OCI-LY3 (cell line): ENCODE data around the gene NOB1.

Experiments used
- H2AFZ ChIP-seq: fragments of 200-600, 300-600 bp; shearing (Covaris generic); 2 replicates; pipeline ENCODE4 v1.6.0; 2014; ENCODE audit warnings: antibody characterized with exemption, low read depth, low read length
- H3K27ac ChIP-seq: fragments of 200-600, 300-600 bp; sonication (generic); 2 replicates; pipeline ENCODE4 v1.5.1; 2014; ENCODE audit warnings: mild to moderate bottlenecking, low read length, moderate library complexity, mixed read lengths
- H3K27me3 ChIP-seq: fragments of 200-600, 300-600 bp; sonication (generic); 2 replicates; pipeline ENCODE4 v1.6.1; 2014; ENCODE audit warnings: low read depth, low read length, mixed read lengths
- H3K36me3 ChIP-seq: fragments of 200-600, 300-600 bp; sonication (generic); replicated peaks from 2 replicates; pipeline ENCODE3; 2014; ENCODE audit warnings: low read depth, low read length, mixed read lengths
- H3K4me1 ChIP-seq: fragments of 300-600, 200-600 bp; sonication (generic); 2 replicates; pipeline ENCODE4 v1.6.1; 2014; ENCODE audit warnings: low read length, mixed read lengths
- H3K4me2 ChIP-seq: fragments of 200-600, 300-600 bp; sonication (generic); 2 replicates; pipeline ENCODE4 v1.6.1; 2014; ENCODE audit warnings: low read length, mixed read lengths
- H3K4me3 ChIP-seq: fragments of 300-600, 200-600 bp; sonication (generic); 2 replicates; pipeline ENCODE4 v1.5.1; 2014; ENCODE audit warnings: antibody characterized with exemption, mild to moderate bottlenecking, low read length, moderate library complexity
- H3K79me2 ChIP-seq: fragments of 300-600, 200-600 bp; shearing (Covaris generic); 2 replicates; pipeline ENCODE4 v1.6.1; 2014; ENCODE audit warnings: mild to moderate bottlenecking, low read length, mixed read lengths
- H3K9ac ChIP-seq: fragments of 300-600, 200-600 bp; shearing (Covaris generic); 2 replicates; pipeline ENCODE4 v1.6.0; 2014; ENCODE audit warnings: mild to moderate bottlenecking, low read length, moderate library complexity
- H3K9me3 ChIP-seq: fragments of 200-600, 300-600 bp; shearing (Covaris generic); 2 replicates; pipeline ENCODE4 v1.6.1; 2014; ENCODE audit warnings: low read length, mixed read lengths; ENCODE audit not compliant: insufficient read depth
- H4K20me1 ChIP-seq: fragments of 200-600, 300-600 bp; sonication (generic); 2 replicates; pipeline ENCODE4 v1.6.1; 2016; ENCODE audit warnings: low read length, mixed read lengths; ENCODE audit not compliant: insufficient read depth
- EZH2phosphoT487 ChIP-seq: fragments of 200-600 bp; shearing (Covaris generic); IDR thresholded peaks from 2 replicates; pipeline ENCODE4 v1.6.1; 2018; ENCODE audit warnings: antibody characterized with exemption, mixed run types, low read depth
- TF ChIP-seq, protein P1 (sequence below): fragments of 200-600, 300-600 bp; sonication (generic); IDR thresholded peaks from 2 replicates; pipeline ENCODE4 v1.5.1; 2014; ENCODE audit warnings: antibody characterized with exemption, low read length, low read depth

Gene NOB1

DNA sequence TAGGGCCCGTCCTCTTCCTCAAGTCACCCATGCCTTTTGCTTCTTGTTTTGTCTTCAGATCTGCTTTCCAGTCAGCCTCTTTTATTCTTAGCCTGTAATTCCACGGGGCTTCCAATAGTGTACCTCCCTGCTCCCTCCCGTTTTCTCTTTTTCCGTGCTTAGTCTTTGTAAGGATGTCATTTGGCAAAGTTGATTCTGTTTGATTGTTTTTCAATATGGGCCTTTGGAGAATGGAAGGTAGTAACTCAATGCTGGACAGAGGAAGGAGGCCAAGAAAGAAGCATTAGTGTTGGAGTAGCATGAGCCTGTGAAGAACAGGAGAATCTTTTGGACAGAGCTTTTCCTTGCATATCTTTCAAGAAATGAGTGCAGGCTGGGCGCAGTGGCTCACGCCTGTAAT, 13.9 kb upstream of the NOB1 start:
- Histone ChIP-seq H4K20me1 (no peaks in the 10 kb centered on the region; the same call in 1 of the 2 replicates), H3K27me3 (no peaks in the 10 kb centered on the region), H3K9me3 (no peaks in the 10 kb centered on the region), H2AFZ (no peak overlapping the region), H3K27ac (no peak overlapping the region), H3K36me3 (no peaks in the 10 kb centered on the region), H3K4me2 (no peak overlapping the region), H3K4me1 (peaks cover 57% of the 10 kb centered on the region), H3K4me3 (no peak overlapping the region), H3K79me2 (peaks cover 51% of the 10 kb centered on the region), H3K9ac (no peak overlapping the region)
- TF ChIP-seq, protein P1, sequence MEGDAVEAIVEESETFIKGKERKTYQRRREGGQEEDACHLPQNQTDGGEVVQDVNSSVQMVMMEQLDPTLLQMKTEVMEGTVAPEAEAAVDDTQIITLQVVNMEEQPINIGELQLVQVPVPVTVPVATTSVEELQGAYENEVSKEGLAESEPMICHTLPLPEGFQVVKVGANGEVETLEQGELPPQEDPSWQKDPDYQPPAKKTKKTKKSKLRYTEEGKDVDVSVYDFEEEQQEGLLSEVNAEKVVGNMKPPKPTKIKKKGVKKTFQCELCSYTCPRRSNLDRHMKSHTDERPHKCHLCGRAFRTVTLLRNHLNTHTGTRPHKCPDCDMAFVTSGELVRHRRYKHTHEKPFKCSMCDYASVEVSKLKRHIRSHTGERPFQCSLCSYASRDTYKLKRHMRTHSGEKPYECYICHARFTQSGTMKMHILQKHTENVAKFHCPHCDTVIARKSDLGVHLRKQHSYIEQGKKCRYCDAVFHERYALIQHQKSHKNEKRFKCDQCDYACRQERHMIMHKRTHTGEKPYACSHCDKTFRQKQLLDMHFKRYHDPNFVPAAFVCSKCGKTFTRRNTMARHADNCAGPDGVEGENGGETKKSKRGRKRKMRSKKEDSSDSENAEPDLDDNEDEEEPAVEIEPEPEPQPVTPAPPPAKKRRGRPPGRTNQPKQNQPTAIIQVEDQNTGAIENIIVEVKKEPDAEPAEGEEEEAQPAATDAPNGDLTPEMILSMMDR = no peak
- TF ChIP-seq EZH2phosphoT487 = no peak

DNA sequence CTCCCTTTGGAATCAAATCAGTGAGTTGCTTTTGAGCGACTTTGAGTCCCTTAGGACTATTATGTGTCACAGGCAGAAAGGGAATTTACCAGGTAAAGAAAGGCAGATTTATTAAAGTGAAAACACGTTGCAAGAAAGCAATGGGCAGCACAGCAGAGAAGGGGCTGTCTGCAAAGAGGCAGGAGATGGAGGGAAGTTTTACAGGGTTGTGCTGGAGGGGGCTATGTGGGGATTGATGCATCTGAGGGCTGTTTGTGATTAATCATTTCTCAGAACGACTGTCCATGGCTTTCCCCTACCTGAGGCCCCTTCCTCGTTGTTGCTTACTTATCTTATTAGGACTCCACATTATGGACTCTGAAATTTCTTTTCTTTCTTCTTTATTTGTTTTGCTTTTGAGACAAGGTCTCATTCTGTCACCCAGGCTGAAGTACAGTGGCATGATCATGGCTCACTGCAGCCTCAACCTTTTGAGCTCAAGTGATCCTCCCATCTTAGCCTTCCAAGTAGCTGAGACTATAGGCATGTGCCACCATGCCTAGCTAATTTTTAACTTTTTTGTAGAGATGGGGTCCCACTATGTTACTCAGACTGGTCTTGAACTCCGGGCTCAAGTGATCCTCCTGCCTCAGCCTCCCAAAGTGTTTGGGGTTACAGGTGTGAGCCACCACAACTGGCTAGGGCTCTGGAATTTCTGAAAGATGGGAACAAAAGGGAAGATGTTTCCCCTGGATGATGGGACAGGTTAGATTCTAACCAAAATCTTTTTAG, 12.9 kb upstream of the NOB1 start:
- H3K4me1 ChIP-seq = peaks cover 55% of the 10 kb centered on the region
- no peak overlapping the region for H3K27ac ChIP-seq
- no peak for TF ChIP-seq EZH2phosphoT487
- no peaks in the 10 kb centered on the region for H3K9me3 ChIP-seq
- no peaks in the 10 kb centered on the region for H3K36me3 ChIP-seq
- H2AFZ ChIP-seq = no peak overlapping the region
- H3K4me2 ChIP-seq = no peak overlapping the region
- no peaks in the 10 kb centered on the region; the same call in 1 of the 2 replicates for H4K20me1 ChIP-seq
- peaks cover 55% of the 10 kb centered on the region for H3K79me2 ChIP-seq
- H3K4me3 ChIP-seq = no peak overlapping the region
- no peaks in the 10 kb centered on the region for H3K27me3 ChIP-seq
- no peak overlapping the region for H3K9ac ChIP-seq

DNA sequence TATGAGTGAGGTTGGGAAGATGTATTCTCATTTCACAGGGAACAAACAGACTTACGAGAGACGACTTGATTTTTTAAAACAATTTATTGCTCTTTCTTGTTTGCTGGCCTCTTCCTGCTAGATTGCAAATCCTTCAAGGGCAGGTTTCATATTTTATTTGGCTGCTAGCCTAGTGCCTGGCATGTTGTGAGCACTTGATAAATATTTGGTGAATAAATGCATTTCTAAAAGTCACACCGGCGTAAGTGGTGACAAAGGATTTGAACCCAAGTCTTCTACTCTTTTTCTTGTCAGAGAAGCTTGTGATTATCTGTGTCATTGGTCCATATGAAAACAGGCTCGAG, 8.8 kb upstream of the NOB1 start:
- Histone ChIP-seq H3K36me3 (no peaks in the 10 kb centered on the region), H4K20me1 (no peaks in the 10 kb centered on the region), H3K4me3 (peak overlapping the region; percentile 99), H3K9me3 (no peaks in the 10 kb centered on the region), H3K79me2 (peaks cover 26% of the 10 kb centered on the region), H3K9ac (peak overlapping the region; percentile 97), H3K4me2 (peak overlapping the region; percentile 96), H3K27me3 (no peaks in the 10 kb centered on the region), H3K4me1 (peaks cover 26% of the 10 kb centered on the region), H2AFZ (no peak overlapping the region), H3K27ac (peak overlapping the region; percentile 74)
- no peak for TF ChIP-seq EZH2phosphoT487
- TF ChIP-seq, protein P1 = no peak

DNA sequence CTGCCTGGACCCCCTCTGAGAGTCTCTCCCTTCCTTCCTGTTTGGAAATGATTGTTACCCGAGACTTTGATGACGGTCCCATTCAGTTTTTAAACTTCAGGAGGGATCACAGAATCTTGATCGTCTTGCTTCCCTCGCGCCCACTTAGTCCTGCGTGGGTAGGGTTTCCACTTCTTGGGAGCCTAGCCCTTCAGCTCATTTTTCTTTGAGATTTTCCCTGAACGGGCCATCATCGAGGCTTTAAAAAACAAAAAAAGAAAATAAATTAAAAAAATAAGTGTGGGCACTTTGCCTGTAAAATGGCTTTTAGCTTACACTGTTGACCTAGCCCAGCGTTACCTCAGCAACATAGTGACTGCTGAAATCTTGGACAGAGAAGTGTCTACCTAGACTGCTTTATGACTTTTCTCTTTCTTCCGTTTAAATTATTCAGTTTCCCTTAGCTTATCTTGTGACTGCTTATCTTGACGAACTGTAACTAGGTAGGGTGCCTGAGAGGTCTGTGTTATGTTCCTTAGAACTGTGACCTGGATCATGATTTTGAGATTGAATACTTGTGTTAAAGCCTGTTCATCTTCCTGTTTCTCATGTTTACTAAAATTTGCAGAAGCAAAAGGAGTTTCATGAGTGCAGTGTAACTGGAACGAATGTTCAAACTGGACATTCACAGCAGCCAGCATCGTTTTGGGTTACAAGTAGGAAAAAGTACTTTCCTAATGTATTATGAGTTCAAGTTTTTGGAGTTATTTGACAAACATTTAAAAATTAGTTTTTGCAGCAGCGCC, 8.3 kb upstream of the NOB1 start:
- Histone ChIP-seq H3K4me1 (peaks cover 23% of the 10 kb centered on the region), H3K9me3 (no peaks in the 10 kb centered on the region), H3K4me2 (peak overlapping the region; percentile 96), H3K9ac (peak overlapping the region; percentile 97), H4K20me1 (no peaks in the 10 kb centered on the region), H3K4me3 (peak overlapping the region; percentile 99), H3K27ac (peak overlapping the region; percentile 74), H2AFZ (peak overlapping the region; percentile 88), H3K27me3 (no peaks in the 10 kb centered on the region), H3K36me3 (no peaks in the 10 kb centered on the region), H3K79me2 (peaks cover 25% of the 10 kb centered on the region)
- no peak for TF ChIP-seq EZH2phosphoT487
- TF ChIP-seq, protein P1 = no peak
